Measurements from ENCODE around the gene HRK. TPM values are rescaled to one million over a fixed set of nuclear protein-coding genes. Genes with fewer than 3 reads are reported as not detected.

Gene HRK
- total and polyA plus RNA-seq, 8 donors = 0.04 to 0.16 (median 0.10) TPM; not detected in 4

GRCh38 chr12:116926283-116927243 lies 45.3 kb upstream of the HRK start:
- ATAC-seq (no peak), DNase-seq (no peak), FAIRE-seq (no peak)
- H3K27me3 ChIP-seq = no peaks in the 10 kb centered on the region
- TF ChIP-seq CTCF (IDR thresholded peaks at IDR 0.05) = no peak
- H3K4me1 ChIP-seq = peaks cover 0 to 8% (median 0%) of the 10 kb centered on the region in 3 donors
- H3K27ac ChIP-seq = no peak overlapping the region
- no peaks in the 10 kb centered on the region for H3K9me3 ChIP-seq
- WGBS, 2 donors = 75 to 77% methylated on average over 8 of the region's 8 CpGs
- H3K36me3 ChIP-seq = no peaks in the 10 kb centered on the region
- H3K4me3 ChIP-seq = no peak overlapping the region
- intact Hi-C loops (cut with DNase I) = no loop called here

- intact Hi-C loops (cut with DNase I) = no loop called here
- no peak for TF ChIP-seq CTCF (IDR thresholded peaks at IDR 0.05)
- H3K27me3 ChIP-seq = no peaks in the 10 kb centered on the region
- 69 to 72% methylated on average over 5 of the region's 5 CpGs for WGBS, 2 donors
- FAIRE-seq = no peak
- no peak overlapping the region for H3K4me3 ChIP-seq
- ATAC-seq = peak in 2 of 4 donors; percentile 33 to 46
- no peak overlapping the region for H3K27ac ChIP-seq
- H3K9me3 ChIP-seq = no peaks in the 10 kb centered on the region
- H3K36me3 ChIP-seq = no peaks in the 10 kb centered on the region
- no peak for DNase-seq
- peaks cover 6 to 12% (median 6%) of the 10 kb centered on the region in 3 donors for H3K4me1 ChIP-seq
These were observed 43.6 kb upstream of the HRK start for GRCh38 chr12:116924558-116925453.

GRCh38 chr12:116922194-116922897 lies 41.1 kb upstream of the HRK start:
- no peak for ATAC-seq
- no peaks in the 10 kb centered on the region for H3K27me3 ChIP-seq
- intact Hi-C loops (cut with DNase I) = no loop called here
- no peak for DNase-seq
- FAIRE-seq = no peak
- no peak overlapping the region for H3K27ac ChIP-seq
- TF ChIP-seq CTCF (IDR thresholded peaks at IDR 0.05) = no peak
- peaks cover 18 to 32% (median 25%) of the 10 kb centered on the region in 3 donors for H3K4me1 ChIP-seq
- WGBS, 2 donors = 88 to 92% methylated on average over 2 of the region's 2 CpGs
- H3K9me3 ChIP-seq = no peaks in the 10 kb centered on the region
- no peaks in the 10 kb centered on the region for H3K36me3 ChIP-seq
- no peak overlapping the region for H3K4me3 ChIP-seq

- ATAC-seq (no peak), DNase-seq (no peak), FAIRE-seq (no peak)
- 96 to 98% methylated on average over 3 of the region's 3 CpGs for WGBS, 2 donors
- TF ChIP-seq CTCF (IDR thresholded peaks at IDR 0.05) = no peak
- Histone ChIP-seq H3K9me3 (no peaks in the 10 kb centered on the region), H3K36me3 (no peaks in the 10 kb centered on the region), H3K27me3 (no peaks in the 10 kb centered on the region), H3K4me1 (peaks cover 18 to 34% (median 25%) of the 10 kb centered on the region in 3 donors), H3K27ac (no peak overlapping the region), H3K4me3 (no peak overlapping the region)
- intact Hi-C loops (cut with DNase I) = no loop called here
These were observed 39.7 kb upstream of the HRK start for GRCh38 chr12:116920939-116921338.
